GM19468 (cell line): ENCODE results near the gene TIMM44.
"Not testable (repeated sequence)": the region's sequence is repeated elsewhere in the genome, so short reads cannot be mapped to it uniquely, and the experiment has no call there.

Source experiments
- ATAC-seq: cut with Tn5 transposase; IDR thresholded peaks from one replicate; pipeline ENCODE4 v1.9.1; 2021; ENCODE audit warnings: mild to moderate bottlenecking, moderate library complexity, moderate number of reproducible peaks; ENCODE audit not compliant: unreplicated experiment; ENCODE audit errors: extremely low read depth

The TIMM44 gene

GRCh38 chr19:7953576-7953975 lies 10.1 kb upstream of the TIMM44 start:
- no peak for ATAC-seq

DNA sequence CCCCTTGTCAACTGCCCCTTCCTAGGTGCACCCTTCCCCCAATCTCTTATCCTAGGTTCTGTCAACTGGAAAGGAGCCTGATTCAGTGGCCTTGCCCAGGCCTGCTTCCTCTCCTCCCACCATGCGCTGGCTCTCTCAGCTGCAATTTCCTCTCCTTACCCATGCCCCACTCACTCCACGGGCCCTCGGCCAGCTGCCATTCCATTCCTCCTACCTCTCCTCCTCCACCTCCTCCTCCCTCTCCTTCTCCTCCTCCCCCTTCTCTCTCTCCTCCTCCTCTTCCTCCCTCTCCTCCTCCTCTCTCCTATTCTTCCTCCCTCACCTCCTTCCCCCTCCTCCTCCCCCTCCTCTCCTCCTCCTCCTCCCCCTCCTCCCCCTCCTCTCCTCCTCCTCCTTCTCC lies 9.6 kb upstream of the TIMM44 start:
- ATAC-seq: no peak

GRCh38 chr19:7947939-7948338 lies 4.5 kb upstream of the TIMM44 start:
- ATAC-seq: no peak

- no peak for ATAC-seq
Observed at GRCh38 chr19:7944177-7944761, 803 bp upstream of the TIMM44 start.

GRCh38 chr19:7942981-7943443 lies 454 bp downstream of the TIMM44 start:
- ATAC-seq: no peak

- no peak for ATAC-seq
Observed at GRCh38 chr19:7941895-7942596, 1.4 kb downstream of the TIMM44 start.

DNA sequence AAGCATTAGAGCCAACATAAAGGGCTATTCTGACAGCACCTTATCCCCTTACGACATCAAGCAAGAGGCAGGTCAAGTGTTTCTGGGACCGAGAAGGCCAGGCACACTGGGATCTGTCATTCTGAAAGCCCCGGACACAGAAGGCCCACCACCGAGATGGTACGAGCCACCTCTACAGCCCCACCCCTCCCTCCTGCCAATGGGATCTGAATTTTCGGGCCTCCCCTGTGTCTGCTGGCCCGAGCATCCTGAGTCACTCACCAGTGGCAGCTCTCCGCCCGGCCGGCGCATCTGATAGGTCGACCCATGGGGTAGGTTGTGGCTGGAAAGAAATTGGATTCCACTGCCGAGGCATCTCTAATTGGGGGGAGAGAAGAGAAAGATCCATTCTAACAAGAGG lies 2.6 kb downstream of the TIMM44 start:
- ATAC-seq: no peak

GRCh38 chr19:7934766-7935165 lies 8.7 kb downstream of the TIMM44 start:
- ATAC-seq: no peak

- ATAC-seq: no peak
Observed at GRCh38 chr19:7933828-7934725, 9.4 kb downstream of the TIMM44 start.

DNA sequence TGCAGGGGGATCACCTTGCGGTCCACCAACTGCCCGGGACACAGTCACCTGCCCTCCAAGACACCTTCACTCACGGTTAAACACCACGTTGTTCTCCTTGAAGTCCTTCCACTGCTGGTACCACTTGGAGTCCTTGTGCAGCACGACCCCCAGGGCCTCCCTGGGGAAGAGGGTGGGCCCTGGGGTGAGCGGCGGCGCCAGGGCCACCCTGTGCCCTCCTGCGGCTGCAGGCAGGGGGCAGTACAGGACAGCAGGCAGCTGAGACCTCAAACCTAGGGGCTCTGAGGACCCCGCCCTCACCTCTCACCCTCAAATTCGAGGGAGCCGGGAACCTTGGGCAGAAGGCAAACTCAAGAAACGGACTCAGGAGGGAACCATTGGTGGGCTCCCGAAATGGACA lies 10.1 kb downstream of the TIMM44 start:
- ATAC-seq: no peak

DNA sequence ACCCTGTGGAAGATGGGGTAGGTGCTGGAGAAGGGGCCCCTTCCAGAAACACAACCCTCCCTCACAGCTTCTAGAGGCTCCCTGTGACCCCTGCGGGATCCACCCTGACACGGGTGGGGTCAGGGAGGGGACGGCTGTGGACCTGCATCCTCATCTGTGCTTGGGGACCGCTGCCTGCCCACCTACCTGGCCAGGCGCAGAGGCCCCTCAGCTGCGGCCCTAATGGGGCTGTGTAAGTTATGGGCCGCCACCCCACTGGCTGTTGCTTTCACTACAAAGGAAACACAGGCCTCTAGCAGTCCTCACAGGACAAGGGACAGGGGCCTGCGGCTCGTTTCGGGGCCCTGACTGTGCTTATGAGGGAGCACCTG lies 10.6 kb downstream of the TIMM44 start:
- ATAC-seq: no peak

DNA sequence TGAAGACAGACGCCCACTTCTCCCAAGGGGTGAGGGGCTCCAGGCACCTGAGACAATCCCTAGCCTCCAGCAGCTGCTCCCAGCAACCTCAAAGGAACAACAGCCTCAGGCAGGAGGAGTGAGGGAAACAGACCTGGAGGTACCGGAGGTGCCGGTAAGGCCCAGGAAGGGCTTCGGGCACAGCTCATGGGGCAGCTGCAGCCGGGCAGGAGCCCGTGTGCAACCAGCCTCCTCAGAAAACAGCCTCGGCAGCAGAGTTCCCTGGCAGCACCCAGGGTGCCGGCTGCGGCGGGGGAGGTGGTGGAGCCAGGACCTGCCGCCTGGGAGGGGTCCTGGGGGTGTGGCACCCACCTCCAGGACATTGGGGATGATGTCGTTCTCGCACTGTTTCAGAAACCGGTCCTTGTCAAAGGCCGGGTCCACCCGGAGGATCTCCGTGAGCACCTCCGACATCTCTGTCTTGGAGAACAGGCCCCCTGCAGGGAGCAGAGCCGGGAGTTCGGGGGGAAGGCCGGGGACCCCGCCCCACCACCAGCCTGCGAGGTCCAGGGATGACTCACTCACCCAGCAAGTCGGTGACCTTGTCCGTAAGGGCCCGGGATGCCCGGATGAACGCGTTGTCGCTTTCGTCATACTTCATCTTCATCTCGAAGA lies 11.1 kb downstream of the TIMM44 start:
- ATAC-seq: no peak

GRCh38 chr19:7931221-7932061 lies 12.0 kb downstream of the TIMM44 start:
- no peak for ATAC-seq

GRCh38 chr19:7930765-7931164 lies 12.7 kb downstream of the TIMM44 start:
- ATAC-seq: no peak

DNA sequence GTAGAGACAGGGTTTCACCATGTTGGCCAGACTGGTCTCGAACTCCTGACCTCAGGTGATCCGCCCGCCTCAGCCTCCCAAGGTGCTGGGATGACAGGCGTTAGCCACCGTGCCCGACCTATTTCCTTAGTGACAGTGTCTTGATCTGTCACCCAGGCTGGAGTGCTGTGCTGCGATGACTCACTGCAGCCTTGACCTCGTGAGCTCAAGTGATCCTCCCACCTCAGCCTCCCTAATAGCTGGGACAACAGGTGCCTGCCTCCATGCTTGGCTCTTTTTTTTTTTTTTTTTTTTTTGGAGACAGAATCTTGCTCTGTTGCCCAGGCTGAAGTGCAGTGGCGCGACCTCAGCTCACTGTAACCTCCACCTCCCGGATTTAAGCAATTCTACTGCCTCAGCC lies 13.4 kb downstream of the TIMM44 start:
- ATAC-seq: not testable (repeated sequence)

DNA sequence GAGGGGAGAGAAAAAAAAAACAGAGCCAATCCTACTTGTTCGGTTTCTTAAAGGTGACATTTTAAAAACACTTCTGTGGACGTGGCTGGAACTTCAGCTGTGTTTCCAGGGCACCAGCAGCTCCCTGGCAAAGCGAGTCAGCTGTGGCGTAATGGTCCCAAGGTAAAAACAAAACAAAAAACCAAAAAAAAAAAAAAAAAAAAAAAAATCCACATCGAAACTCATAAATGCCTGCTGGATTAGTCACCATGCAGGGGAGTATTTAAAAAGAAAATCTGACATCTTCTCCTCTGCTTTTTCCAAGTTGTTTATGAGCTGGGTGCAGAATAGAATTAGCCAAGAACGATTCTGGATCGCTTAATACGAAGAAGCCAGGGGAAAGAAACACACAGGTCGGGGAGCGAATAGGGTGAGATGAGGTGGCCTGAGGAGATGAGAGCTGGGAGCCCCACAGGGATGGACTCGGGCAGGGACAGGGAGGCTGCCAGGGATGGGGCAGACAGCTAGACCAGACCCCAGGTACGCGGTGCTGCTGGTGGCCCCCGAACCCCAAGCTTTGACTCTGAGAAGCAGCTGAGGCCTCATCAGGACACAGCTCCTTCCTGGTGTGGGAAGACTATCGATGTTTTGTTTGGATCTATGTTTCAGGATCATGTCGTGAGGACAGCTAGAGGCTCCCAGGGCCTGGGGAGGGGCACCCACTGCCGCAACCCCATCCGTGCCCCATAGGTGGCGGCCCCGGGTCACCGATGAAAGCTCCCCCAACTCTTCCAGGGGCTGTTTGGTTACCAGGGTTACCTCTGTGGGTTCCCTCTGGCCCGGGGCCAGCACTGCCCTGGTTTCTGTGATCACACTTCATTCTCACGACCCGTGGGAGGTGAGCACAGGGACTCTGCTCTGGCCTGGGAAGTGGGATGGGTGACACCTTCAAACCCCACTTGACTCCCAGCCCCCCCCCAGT lies 14.4 kb downstream of the TIMM44 start:
- no peak for ATAC-seq

DNA sequence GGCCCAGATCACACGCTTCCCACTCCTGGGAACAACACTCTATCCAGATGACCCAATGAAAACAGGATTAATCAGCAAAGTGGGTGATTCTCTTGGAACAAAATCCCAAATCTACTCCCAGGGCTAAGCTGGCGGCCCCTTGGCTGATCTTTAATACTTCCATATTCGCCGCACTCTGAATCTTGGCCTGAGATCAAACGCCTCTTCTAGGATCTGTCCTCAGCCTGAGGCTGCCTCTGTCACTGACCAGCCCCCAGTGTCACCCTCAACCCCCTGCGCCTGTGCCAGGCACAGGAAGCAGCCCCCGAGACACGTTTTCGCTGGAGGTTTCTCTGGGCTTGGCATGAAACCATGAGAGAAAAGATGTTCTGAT lies 15.1 kb downstream of the TIMM44 start:
- ATAC-seq: no peak

- ATAC-seq: no peak
Observed at GRCh38 chr19:7927605-7928333, 15.7 kb downstream of the TIMM44 start.
